IMR-90 (cell line): ENCODE results near the gene APC2. TPM values are rescaled to one million over a fixed set of nuclear protein-coding genes. Genes with fewer than 3 reads are reported as not detected.

Source experiments
- ATAC-seq: fragments of 200-7000 bp; cut with Tn5 transposase; 2 replicates; pipeline ENCODE4 v1.9.1; 2020; ENCODE audit warnings: low read depth, mild to moderate bottlenecking, moderate library complexity
- BruUV-seq: library from RNA; stranded (reverse); fragments of 400-500 nt; replicated peaks from 2 replicates; lab custom pipeline; 2021; lab: Mats Ljungman, UMichigan
- CTCF ChIA-PET: fragments of 300-600 bp; formaldehyde crosslinking; extraction: SDS; loops from one replicate; lab custom pipeline; 2021; ENCODE audit warnings: antibody characterized with exemption; lab: Yijun Ruan, JAX
- POLR2A ChIA-PET: fragments of 300-600 bp; sonication (Branson Sonifier 250); formaldehyde crosslinking; loops from one replicate; lab custom pipeline; 2022; ENCODE audit warnings: antibody characterized with exemption; ENCODE audit not compliant: unreplicated experiment; lab: Charles Lee
- DNase-seq: peaks from one replicate; pipeline ENCODE4 v3.0.0; 2013
- H2AFZ ChIP-seq: replicated peaks from 2 replicates; pipeline ENCODE3; 2013; ENCODE audit warnings: low read length, mild to moderate bottlenecking; ENCODE audit not compliant: poor library complexity
- H2AK5ac ChIP-seq: 2 replicates; pipeline ENCODE4 v1.6.1; 2013; ENCODE audit warnings: low read depth, low read length, inconsistent platforms
- H2AK9ac ChIP-seq: replicated peaks from 2 replicates; pipeline ENCODE3; 2013; ENCODE audit warnings: mild to moderate bottlenecking, low read depth, low read length, moderate library complexity; ENCODE audit not compliant: poor library complexity
- H2BK120ac ChIP-seq: 2 replicates; pipeline ENCODE4 v1.6.1; 2013; ENCODE audit warnings: low read depth, low read length, inconsistent platforms
- H2BK15ac ChIP-seq: 3 replicates; pipeline ENCODE4 v1.6.1; 2013; ENCODE audit warnings: low read depth, low read length, inconsistent platforms
- H2BK20ac ChIP-seq: 2 replicates; pipeline ENCODE4 v1.6.1; 2013; ENCODE audit warnings: low read depth, mild to moderate bottlenecking, inconsistent platforms, low read length, moderate library complexity
- H2BK5ac ChIP-seq: 2 replicates; pipeline ENCODE4 v1.6.1; 2013; ENCODE audit warnings: mild to moderate bottlenecking, low read depth, low read length, inconsistent platforms; ENCODE audit not compliant: poor library complexity, severe bottlenecking
- H3K14ac ChIP-seq: replicated peaks from 2 replicates; pipeline ENCODE4 v1.6.1; 2013; ENCODE audit warnings: low read depth, low read length, inconsistent platforms
- H3K18ac ChIP-seq: 2 replicates; pipeline ENCODE4 v1.6.1; 2013; ENCODE audit warnings: low read depth, low read length, control low read depth
- H3K23ac ChIP-seq: 2 replicates; pipeline ENCODE4 v1.6.1; 2013; ENCODE audit warnings: low read depth, low read length, inconsistent platforms
- H3K27ac ChIP-seq: 2 replicates; pipeline ENCODE4 v1.5.1; 2013; ENCODE audit warnings: mild to moderate bottlenecking, control low read depth, low read length; ENCODE audit not compliant: insufficient read depth
- H3K27me3 ChIP-seq: 2 replicates; pipeline ENCODE4 v1.6.1; 2013; ENCODE audit warnings: low read length; ENCODE audit not compliant: control insufficient read depth, insufficient read depth
- H3K36me3 ChIP-seq: 2 replicates; pipeline ENCODE4 v1.6.1; 2013; ENCODE audit warnings: low read length, mixed read lengths; ENCODE audit not compliant: control insufficient read depth, insufficient read depth
- H3K4ac ChIP-seq: 2 replicates; pipeline ENCODE4 v1.6.1; 2013; ENCODE audit warnings: low read depth, low read length, inconsistent platforms
- H3K4me1 ChIP-seq: 2 replicates; pipeline ENCODE4 v1.6.1; 2013; ENCODE audit warnings: low read length, mixed read lengths; ENCODE audit not compliant: control insufficient read depth, insufficient read depth
- H3K4me2 ChIP-seq: 2 replicates; pipeline ENCODE4 v1.6.1; 2013; ENCODE audit warnings: low read depth, mild to moderate bottlenecking, control low read depth, low read length, moderate library complexity
- H3K4me3 ChIP-seq: 2 replicates; pipeline ENCODE4 v1.5.1; 2013; ENCODE audit warnings: low read depth, mild to moderate bottlenecking, control low read depth, low read length, moderate library complexity; ENCODE audit not compliant: insufficient read depth
- H3K56ac ChIP-seq: 2 replicates; pipeline ENCODE4 v1.6.1; 2013; ENCODE audit warnings: low read length, inconsistent platforms; ENCODE audit not compliant: insufficient read depth; ENCODE audit errors: extremely low read depth
- H3K79me1 ChIP-seq, 2 experiments: 2 replicates each; pipeline ENCODE4 v1.6.1; 2013; ENCODE audit warnings: low read length in 2 of 2, inconsistent platforms in 1 of 2, low read depth in 1 of 2
- H3K9ac ChIP-seq: 2 replicates; pipeline ENCODE4 v1.6.1; 2013; ENCODE audit warnings: low read depth, low read length, control low read depth
- H3K9me1 ChIP-seq: 2 replicates; pipeline ENCODE4 v1.6.1; 2013; ENCODE audit warnings: low read length, inconsistent platforms; ENCODE audit not compliant: insufficient read depth
- H3K9me3 ChIP-seq: 2 replicates; pipeline ENCODE4 v1.6.1; 2013; ENCODE audit warnings: low read length; ENCODE audit not compliant: control insufficient read depth, insufficient read depth
- H4K20me1 ChIP-seq: 2 replicates; pipeline ENCODE4 v1.6.1; 2013; ENCODE audit warnings: low read length, inconsistent platforms; ENCODE audit not compliant: insufficient read depth
- H4K5ac ChIP-seq: 2 replicates; pipeline ENCODE4 v1.6.1; 2013; ENCODE audit warnings: mild to moderate bottlenecking, low read depth, low read length, control low read depth
- H4K8ac ChIP-seq, 2 experiments: 2 replicates each; pipeline ENCODE4 v1.6.1; 2013; ENCODE audit warnings: low read depth in 2 of 2, low read length in 2 of 2, control low read depth in 1 of 2, inconsistent platforms in 1 of 2
- H4K91ac ChIP-seq: 2 replicates; pipeline ENCODE4 v1.6.1; 2013; ENCODE audit warnings: low read depth, low read length, inconsistent platforms; ENCODE audit not compliant: insufficient read depth
- CHD1 ChIP-seq: IDR thresholded peaks from 2 replicates; pipeline ENCODE4 v1.6.1; 2012; ENCODE audit warnings: low read depth, low read length, improper control_type of control experiment
- FOS ChIP-seq: fragments of 150-350 bp; IDR thresholded peaks from 2 replicates; pipeline ENCODE4 v1.6.1; 2016; ENCODE audit warnings: low read depth, low read length
- MXI1 ChIP-seq: IDR thresholded peaks from 2 replicates; pipeline ENCODE4 v1.6.1; 2012; ENCODE audit warnings: low read depth, mild to moderate bottlenecking, low read length, moderate library complexity, borderline replicate concordance
- NFE2L2 ChIP-seq: fragments of 150-350 bp; IDR thresholded peaks from 2 replicates; pipeline ENCODE4 v1.6.1; 2016; ENCODE audit warnings: low read depth, mild to moderate bottlenecking, low read length
- SMC3 ChIP-seq: fragments of 150-350 bp; IDR thresholded peaks from 2 replicates; pipeline ENCODE4 v1.6.1; 2016; ENCODE audit warnings: low read depth, mild to moderate bottlenecking, antibody characterized with exemption, low read length, moderate library complexity
- WGBS, 2 experiments: methylation state at CpG; one replicate each; pipeline versions ENCODE4 v1.1.5 to v1.1.7; 2013; ENCODE audit warnings: missing lambda C conversion rate in 2 of 2; ENCODE audit not compliant: insufficient read length in 1 of 2; ENCODE audit errors: extremely low coverage in 2 of 2; 5-methylcytosine and 5-hydroxymethylcytosine counted together
- dilution Hi-C: fragments of 300-500 bp; cut with HindIII; formaldehyde crosslinking; loops from one replicate; pipeline ENCODE4 v1.14.3; 2018; ENCODE audit warnings: low sequenced_read_pairs; ENCODE audit not compliant: unreplicated experiment
- in situ Hi-C: fragments of 300-500 bp; cut with MboI; formaldehyde crosslinking; loops from 3 replicates; pipeline ENCODE4 v1.14.3; 2019; ENCODE audit warnings: low sequenced_read_pairs, inconsistent platforms, mixed read lengths
- intact Hi-C: fragments of 100-400 bp; cut with micrococcal nuclease; formaldehyde crosslinking; loops from 2 replicates; pipeline ENCODE4 v1.10.0; 2022
- polyA plus RNA-seq, 3 experiments: library from polyadenylated mRNA; depleted of rRNA; stranded (reverse); fragments of >200 nt; gene quantifications; 2 replicates each; pipeline ENCODE4 v1.2.3, GENCODE V29; 2012; ENCODE audit warnings: low replicate concordance in 1 of 3
- total RNA-seq: library from RNA; depleted of rRNA; stranded (reverse); fragments of >200 nt; gene quantifications from 2 replicates; pipeline ENCODE4 v1.2.3, GENCODE V29; 2012
- TF ChIP-seq, protein P1 (sequence below): fragments of 150-350 bp; IDR thresholded peaks from 2 replicates; pipeline ENCODE4 v1.6.1; 2016; ENCODE audit warnings: low read depth, mild to moderate bottlenecking, low read length, moderate library complexity, borderline replicate concordance

The APC2 gene
- total and polyA plus RNA-seq, 2 of the 4 experiments (the other 2 are of a cell fraction), result 0.36 to 0.41 TPM

DNA sequence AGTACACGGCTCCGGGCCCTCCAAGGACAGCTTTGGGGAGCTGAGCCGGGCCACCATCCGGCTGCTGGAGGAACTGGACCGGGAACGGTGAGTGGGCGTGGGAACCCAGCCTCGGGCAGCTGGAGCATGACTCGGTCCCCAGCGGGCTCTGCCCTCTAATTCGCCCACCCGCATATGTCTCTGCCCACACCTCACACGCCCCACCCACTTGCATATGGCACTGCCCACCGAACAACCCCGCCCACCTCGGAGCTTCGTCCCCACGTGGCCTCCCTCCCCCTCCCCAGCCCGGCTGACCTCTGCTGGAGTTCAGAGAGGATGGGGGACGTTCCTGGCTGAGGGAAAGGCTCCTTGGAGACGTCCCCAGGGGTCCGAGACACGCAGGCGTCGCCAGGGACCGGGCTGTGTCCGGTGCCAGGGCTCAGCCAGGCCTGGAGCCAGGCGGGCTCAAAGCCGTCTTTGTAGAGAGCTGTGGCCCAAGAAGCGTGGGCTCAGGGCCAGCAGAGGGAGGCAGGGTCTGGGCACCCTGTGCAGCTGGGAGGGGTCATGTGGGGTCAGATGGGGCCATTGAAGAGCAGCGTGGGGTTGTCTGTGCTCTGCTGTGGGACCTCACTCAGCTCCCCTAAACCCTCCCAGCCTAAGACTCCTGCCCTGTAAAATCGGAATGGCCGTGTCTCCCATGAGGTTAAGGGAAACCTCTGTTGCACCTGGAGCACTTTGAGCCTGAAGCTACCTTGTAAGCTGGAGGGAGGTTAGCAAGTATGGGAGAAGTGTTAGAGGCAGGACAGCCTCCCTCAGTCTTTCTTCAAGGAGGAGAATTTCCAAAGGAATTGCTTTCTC lies 3.8 kb downstream of the APC2 start:
- H3K36me3 ChIP-seq, result no peaks in the 10 kb centered on the region
- H3K4me1 ChIP-seq, result no peaks in the 10 kb centered on the region
- H3K79me1 ChIP-seq, result no peaks in the 10 kb centered on the region
- intact Hi-C loops (no loop called here), in situ Hi-C loops (no loop called here), dilution Hi-C loops (no loop called here)
- DNase-seq (no peak), ATAC-seq (0 out of 2 replicates have a peak, but pooled peaks have one; percentile 2)
- WGBS, 2 experiments, result 15% methylated on average over 4 of the region's 33 CpGs; no CpG with 5 or more reads in 1 of the 2 experiments
- no peak overlapping the region for H2BK5ac ChIP-seq
- BruUV-seq, result no TSS peak
- H2AK9ac ChIP-seq, result no peak overlapping the region
- ChIA-PET POLR2A (no interaction called here), CTCF (interaction anchor here (0.6 to 0.7 kb wide), 3 partner anchors 19 to 414 kb away, joined by 3 to 4 read pairs (median 3); partner anchors contain the start of gene ABCA7)
- no peak for TF ChIP-seq MXI1
- TF ChIP-seq CHD1, result no peak
- TF ChIP-seq SMC3, result no peak
- TF ChIP-seq NFE2L2, result no peak
- TF ChIP-seq, protein P1, sequence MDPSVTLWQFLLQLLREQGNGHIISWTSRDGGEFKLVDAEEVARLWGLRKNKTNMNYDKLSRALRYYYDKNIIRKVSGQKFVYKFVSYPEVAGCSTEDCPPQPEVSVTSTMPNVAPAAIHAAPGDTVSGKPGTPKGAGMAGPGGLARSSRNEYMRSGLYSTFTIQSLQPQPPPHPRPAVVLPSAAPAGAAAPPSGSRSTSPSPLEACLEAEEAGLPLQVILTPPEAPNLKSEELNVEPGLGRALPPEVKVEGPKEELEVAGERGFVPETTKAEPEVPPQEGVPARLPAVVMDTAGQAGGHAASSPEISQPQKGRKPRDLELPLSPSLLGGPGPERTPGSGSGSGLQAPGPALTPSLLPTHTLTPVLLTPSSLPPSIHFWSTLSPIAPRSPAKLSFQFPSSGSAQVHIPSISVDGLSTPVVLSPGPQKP, result no peak
- no peak for TF ChIP-seq FOS
- H3K27ac ChIP-seq, result no peak overlapping the region
- no peak overlapping the region for H3K14ac ChIP-seq
- H3K9ac ChIP-seq, result no peak overlapping the region
- H3K56ac ChIP-seq, result no peak overlapping the region
- no peak overlapping the region for H2BK15ac ChIP-seq
- no peak overlapping the region for H2BK20ac ChIP-seq
- H4K8ac ChIP-seq, result no peak overlapping the region
- no peak overlapping the region for H4K91ac ChIP-seq
- H3K4ac ChIP-seq, result no peak overlapping the region
- H2AFZ ChIP-seq, result peak overlapping the region; percentile 58
- peaks cover 56% of the 10 kb centered on the region for H4K20me1 ChIP-seq
- H3K4me3 ChIP-seq, result no peak overlapping the region
- no peak overlapping the region for H3K18ac ChIP-seq
- no peak overlapping the region for H2AK5ac ChIP-seq
- no peaks in the 10 kb centered on the region for H3K9me3 ChIP-seq
- H3K9me1 ChIP-seq, result 0 out of 2 replicates have a peak, but pooled peaks cover 2% of the 10 kb centered on the region
- H3K4me2 ChIP-seq, result no peak overlapping the region
- H2BK120ac ChIP-seq, result no peak overlapping the region
- H3K27me3 ChIP-seq, result peaks cover 73% of the 10 kb centered on the region
- H4K5ac ChIP-seq, result no peak overlapping the region
- no peak overlapping the region; the same call in 1 of the 2 replicates for H3K23ac ChIP-seq
